ENCODE measurements around the gene RMND1.

The RMND1 gene

GRCh38 chr6:151379933-151380847 is 71.7 kb downstream of the RMND1 start:
- peak overlapping the region in 1 of 2 donors; percentile 46 for H3K4me3 ChIP-seq (ENCODE audit: low read length in 2 of 2)
- H3K36me3 ChIP-seq (ENCODE audit: control insufficient read depth in 2 of 2, insufficient read depth in 2 of 2, low read length in 2 of 2), result no peaks in the 10 kb centered on the region
- peak overlapping the region in 1 of 2 donors; percentile 10 for H3K9ac ChIP-seq (ENCODE audit: low read depth in 1 of 2, low read length in 2 of 2)
- H3K4me1 ChIP-seq (ENCODE audit: control insufficient read depth in 2 of 2, insufficient read depth in 2 of 2, low read length in 2 of 2), result peaks cover 0 to 3% of the 10 kb centered on the region in 2 donors
- peak overlapping the region; percentile 38 to 64 for H3K27ac ChIP-seq (ENCODE audit: low read depth in 2 of 2, low read length in 2 of 2)
- no peaks in the 10 kb centered on the region for H3K27me3 ChIP-seq (ENCODE audit: control insufficient read depth in 2 of 2, insufficient read depth in 2 of 2, low read length in 2 of 2)
- no peaks in the 10 kb centered on the region for H3K9me3 ChIP-seq (ENCODE audit: control insufficient read depth in 2 of 2, low read length in 2 of 2)

GRCh38 chr6:151377095-151377494 is 74.8 kb downstream of the RMND1 start:
- peaks cover 0 to 3% of the 10 kb centered on the region in 2 donors for H3K4me1 ChIP-seq (ENCODE audit: control insufficient read depth in 2 of 2, insufficient read depth in 2 of 2, low read length in 2 of 2)
- no peaks in the 10 kb centered on the region for H3K9me3 ChIP-seq (ENCODE audit: control insufficient read depth in 2 of 2, low read length in 2 of 2)
- H3K36me3 ChIP-seq (ENCODE audit: control insufficient read depth in 2 of 2, insufficient read depth in 2 of 2, low read length in 2 of 2), result peaks cover 0 to 4% of the 10 kb centered on the region in 2 donors
- H3K27ac ChIP-seq (ENCODE audit: low read depth in 2 of 2, low read length in 2 of 2), result no peak overlapping the region
- no peak overlapping the region for H3K4me3 ChIP-seq (ENCODE audit: low read length in 2 of 2)
- H3K9ac ChIP-seq (ENCODE audit: low read depth in 1 of 2, low read length in 2 of 2), result no peak overlapping the region
- H3K27me3 ChIP-seq (ENCODE audit: control insufficient read depth in 2 of 2, insufficient read depth in 2 of 2, low read length in 2 of 2), result no peaks in the 10 kb centered on the region

DNA sequence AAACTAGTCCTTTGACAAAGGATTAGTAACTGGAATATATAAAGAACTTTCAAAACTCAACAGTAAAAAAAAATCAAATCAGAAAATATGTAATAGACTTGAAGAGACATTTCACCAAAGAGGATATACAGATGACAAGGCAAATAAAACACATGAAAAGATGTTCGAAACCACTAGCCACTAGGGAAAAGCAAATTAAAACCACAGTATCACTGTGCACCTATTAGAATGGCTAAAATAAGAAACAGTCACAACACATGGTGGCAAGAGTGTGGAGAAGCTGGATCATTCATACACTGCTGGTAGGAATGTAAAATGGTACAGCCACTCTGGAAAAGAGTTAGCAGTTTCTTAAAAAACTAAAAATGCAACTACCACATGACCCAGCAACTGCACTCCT is 75.5 kb downstream of the RMND1 start:
- peaks cover 0 to 3% of the 10 kb centered on the region in 2 donors for H3K4me1 ChIP-seq (ENCODE audit: control insufficient read depth in 2 of 2, insufficient read depth in 2 of 2, low read length in 2 of 2)
- no peak overlapping the region for H3K27ac ChIP-seq (ENCODE audit: low read depth in 2 of 2, low read length in 2 of 2)
- H3K27me3 ChIP-seq (ENCODE audit: control insufficient read depth in 2 of 2, insufficient read depth in 2 of 2, low read length in 2 of 2), result no peaks in the 10 kb centered on the region
- no peak overlapping the region for H3K4me3 ChIP-seq (ENCODE audit: low read length in 2 of 2)
- peaks cover 1 to 11% of the 10 kb centered on the region in 2 donors for H3K36me3 ChIP-seq (ENCODE audit: control insufficient read depth in 2 of 2, insufficient read depth in 2 of 2, low read length in 2 of 2)
- no peaks in the 10 kb centered on the region for H3K9me3 ChIP-seq (ENCODE audit: control insufficient read depth in 2 of 2, low read length in 2 of 2)
- H3K9ac ChIP-seq (ENCODE audit: low read depth in 1 of 2, low read length in 2 of 2), result no peak overlapping the region

GRCh38 chr6:151375833-151376232 is 76.1 kb downstream of the RMND1 start:
- Histone ChIP-seq H3K9ac (ENCODE audit: low read depth in 1 of 2, low read length in 2 of 2) (no peak overlapping the region), H3K4me3 (ENCODE audit: low read length in 2 of 2) (no peak overlapping the region), H3K9me3 (ENCODE audit: control insufficient read depth in 2 of 2, low read length in 2 of 2) (no peaks in the 10 kb centered on the region), H3K27ac (ENCODE audit: low read depth in 2 of 2, low read length in 2 of 2) (no peak overlapping the region), H3K4me1 (ENCODE audit: control insufficient read depth in 2 of 2, insufficient read depth in 2 of 2, low read length in 2 of 2) (no peaks in the 10 kb centered on the region), H3K27me3 (ENCODE audit: control insufficient read depth in 2 of 2, insufficient read depth in 2 of 2, low read length in 2 of 2) (no peaks in the 10 kb centered on the region), H3K36me3 (ENCODE audit: control insufficient read depth in 2 of 2, insufficient read depth in 2 of 2, low read length in 2 of 2) (peaks cover 7 to 16% of the 10 kb centered on the region in 2 donors)

DNA sequence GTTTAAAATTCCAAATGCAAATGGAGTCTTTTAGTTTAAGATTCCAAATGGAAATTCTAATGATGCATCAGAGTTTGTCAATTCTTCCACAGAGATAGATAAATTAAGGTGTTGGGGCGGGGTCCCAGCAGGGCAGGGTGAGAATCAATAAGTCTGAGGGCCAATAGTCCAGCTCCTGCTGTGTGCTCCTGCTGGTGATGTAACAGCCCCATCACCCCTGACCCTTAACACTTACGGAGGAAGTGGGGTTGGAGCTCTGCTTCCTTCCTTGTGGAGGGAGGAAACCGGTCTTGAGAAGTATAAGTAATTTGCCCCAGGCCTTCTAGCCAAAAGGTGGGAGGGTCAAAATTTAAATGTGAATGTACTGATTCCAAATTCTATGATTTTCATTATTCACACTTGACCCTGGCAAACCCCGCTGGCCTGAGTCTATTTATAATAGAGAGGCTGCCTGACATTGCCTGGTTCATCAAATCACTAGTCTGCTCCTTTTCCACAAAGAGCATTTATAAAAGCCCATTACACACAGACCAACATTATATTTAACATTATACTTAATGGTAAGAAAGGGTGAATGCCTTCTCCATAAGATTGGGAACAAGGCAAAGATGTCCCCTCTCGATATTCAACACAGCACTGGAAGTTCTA is 77.8 kb downstream of the RMND1 start:
- no peak overlapping the region for H3K4me3 ChIP-seq (ENCODE audit: low read length in 2 of 2)

DNA sequence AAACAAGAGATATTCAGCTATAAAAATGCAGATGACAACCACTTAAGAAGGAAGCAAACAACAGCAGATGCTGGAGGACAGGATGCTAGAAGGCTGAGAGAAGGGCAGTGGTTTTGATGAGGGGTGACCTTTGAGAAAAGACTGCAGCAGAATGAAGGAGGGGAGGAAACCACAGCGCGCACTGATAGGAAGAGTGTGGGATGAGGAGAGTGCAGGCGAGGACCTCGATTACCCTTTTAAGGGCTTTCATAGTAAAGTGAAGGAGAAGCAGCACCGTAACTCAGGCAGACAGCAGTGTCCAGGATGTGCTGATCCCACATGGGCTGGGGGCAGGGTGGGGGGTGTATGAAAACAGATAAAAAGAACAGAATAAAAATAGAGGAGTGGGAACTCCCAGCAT is 79.8 kb downstream of the RMND1 start:
- Histone ChIP-seq H3K4me3 (ENCODE audit: low read length in 2 of 2) (no peak overlapping the region), H3K9me3 (ENCODE audit: control insufficient read depth in 2 of 2, low read length in 2 of 2) (no peaks in the 10 kb centered on the region), H3K27ac (ENCODE audit: low read depth in 2 of 2, low read length in 2 of 2) (no peak overlapping the region), H3K36me3 (ENCODE audit: control insufficient read depth in 2 of 2, insufficient read depth in 2 of 2, low read length in 2 of 2) (peaks cover 10 to 20% of the 10 kb centered on the region in 2 donors), H3K9ac (ENCODE audit: low read depth in 1 of 2, low read length in 2 of 2) (no peak overlapping the region), H3K27me3 (ENCODE audit: control insufficient read depth in 2 of 2, insufficient read depth in 2 of 2, low read length in 2 of 2) (no peaks in the 10 kb centered on the region), H3K4me1 (ENCODE audit: control insufficient read depth in 2 of 2, insufficient read depth in 2 of 2, low read length in 2 of 2) (no peaks in the 10 kb centered on the region)

More for the DNA sequence above, 77.8 kb downstream of the RMND1 start:
- H3K9ac ChIP-seq (ENCODE audit: low read depth in 1 of 2, low read length in 2 of 2), result no peak overlapping the region
- no peaks in the 10 kb centered on the region for H3K4me1 ChIP-seq (ENCODE audit: control insufficient read depth in 2 of 2, insufficient read depth in 2 of 2, low read length in 2 of 2)
- no peaks in the 10 kb centered on the region for H3K9me3 ChIP-seq (ENCODE audit: control insufficient read depth in 2 of 2, low read length in 2 of 2)
- H3K27ac ChIP-seq (ENCODE audit: low read depth in 2 of 2, low read length in 2 of 2), result no peak overlapping the region
- no peaks in the 10 kb centered on the region for H3K27me3 ChIP-seq (ENCODE audit: control insufficient read depth in 2 of 2, insufficient read depth in 2 of 2, low read length in 2 of 2)
- peaks cover 10 to 20% of the 10 kb centered on the region in 2 donors for H3K36me3 ChIP-seq (ENCODE audit: control insufficient read depth in 2 of 2, insufficient read depth in 2 of 2, low read length in 2 of 2)

GRCh38 chr6:151370509-151371078 is 81.3 kb downstream of the RMND1 start:
- Histone ChIP-seq H3K27ac (ENCODE audit: low read depth in 2 of 2, low read length in 2 of 2) (no peak overlapping the region), H3K27me3 (ENCODE audit: control insufficient read depth in 2 of 2, insufficient read depth in 2 of 2, low read length in 2 of 2) (no peaks in the 10 kb centered on the region), H3K36me3 (ENCODE audit: control insufficient read depth in 2 of 2, insufficient read depth in 2 of 2, low read length in 2 of 2) (peaks cover 22 to 32% of the 10 kb centered on the region in 2 donors), H3K9ac (ENCODE audit: low read depth in 1 of 2, low read length in 2 of 2) (no peak overlapping the region), H3K4me1 (ENCODE audit: control insufficient read depth in 2 of 2, insufficient read depth in 2 of 2, low read length in 2 of 2) (no peaks in the 10 kb centered on the region), H3K9me3 (ENCODE audit: control insufficient read depth in 2 of 2, low read length in 2 of 2) (no peaks in the 10 kb centered on the region), H3K4me3 (ENCODE audit: low read length in 2 of 2) (no peak overlapping the region)

GRCh38 chr6:151365233-151365632 is 86.7 kb downstream of the RMND1 start:
- Histone ChIP-seq H3K27me3 (ENCODE audit: control insufficient read depth in 2 of 2, insufficient read depth in 2 of 2, low read length in 2 of 2) (no peaks in the 10 kb centered on the region), H3K36me3 (ENCODE audit: control insufficient read depth in 2 of 2, insufficient read depth in 2 of 2, low read length in 2 of 2) (peaks cover 26 to 30% of the 10 kb centered on the region in 2 donors), H3K4me1 (ENCODE audit: control insufficient read depth in 2 of 2, insufficient read depth in 2 of 2, low read length in 2 of 2) (no peaks in the 10 kb centered on the region), H3K4me3 (ENCODE audit: low read length in 2 of 2) (no peak overlapping the region), H3K9ac (ENCODE audit: low read depth in 1 of 2, low read length in 2 of 2) (no peak overlapping the region), H3K27ac (ENCODE audit: low read depth in 2 of 2, low read length in 2 of 2) (no peak overlapping the region), H3K9me3 (ENCODE audit: control insufficient read depth in 2 of 2, low read length in 2 of 2) (no peaks in the 10 kb centered on the region)

DNA sequence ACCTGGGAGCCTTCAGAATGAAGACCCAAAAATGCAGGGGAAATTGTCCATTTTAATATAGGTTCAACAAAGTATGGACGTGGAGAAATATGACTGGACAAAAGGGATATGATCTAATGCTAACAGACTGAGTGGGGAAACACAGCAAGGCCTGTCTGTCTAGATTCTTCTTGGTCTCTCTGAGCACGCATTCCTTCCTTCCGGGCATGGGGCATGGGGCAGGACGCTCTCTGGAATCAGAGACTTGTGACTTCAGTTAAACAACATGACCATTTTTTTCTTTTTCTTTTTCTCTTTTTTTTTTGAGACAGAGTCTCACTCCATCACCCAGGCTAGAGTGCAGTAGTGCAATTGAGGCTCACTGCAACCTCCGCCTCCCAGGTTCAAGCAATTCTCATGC is 92.4 kb downstream of the RMND1 start:
- Histone ChIP-seq H3K9me3 (ENCODE audit: control insufficient read depth in 2 of 2, low read length in 2 of 2) (no peaks in the 10 kb centered on the region), H3K27ac (ENCODE audit: low read depth in 2 of 2, low read length in 2 of 2) (no peak overlapping the region), H3K27me3 (ENCODE audit: control insufficient read depth in 2 of 2, insufficient read depth in 2 of 2, low read length in 2 of 2) (no peaks in the 10 kb centered on the region), H3K36me3 (ENCODE audit: control insufficient read depth in 2 of 2, insufficient read depth in 2 of 2, low read length in 2 of 2) (peaks cover 9 to 10% of the 10 kb centered on the region in 2 donors), H3K9ac (ENCODE audit: low read depth in 1 of 2, low read length in 2 of 2) (no peak overlapping the region), H3K4me3 (ENCODE audit: low read length in 2 of 2) (no peak overlapping the region), H3K4me1 (ENCODE audit: control insufficient read depth in 2 of 2, insufficient read depth in 2 of 2, low read length in 2 of 2) (no peaks in the 10 kb centered on the region)

DNA sequence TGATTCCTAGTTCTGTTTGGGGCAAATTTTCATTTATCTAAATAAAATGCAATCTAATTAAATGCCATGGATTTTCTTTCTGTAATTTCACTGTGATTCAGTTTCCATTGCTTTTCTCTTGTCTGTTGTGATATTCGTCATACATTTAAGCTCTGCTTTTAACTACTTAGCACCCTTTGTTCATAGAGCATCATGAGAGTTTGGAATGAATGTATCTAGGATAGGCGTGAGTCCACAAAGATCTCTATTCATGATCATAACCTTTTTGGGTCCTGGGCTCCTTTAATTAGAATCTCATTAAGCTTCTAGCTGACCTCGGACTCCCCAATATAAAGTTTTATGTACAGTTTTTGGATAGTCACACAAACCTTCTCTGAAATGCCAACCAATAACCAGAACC is 93.5 kb downstream of the RMND1 start:
- H3K9ac ChIP-seq (ENCODE audit: low read depth in 1 of 2, low read length in 2 of 2), result no peak overlapping the region
- H3K27me3 ChIP-seq (ENCODE audit: control insufficient read depth in 2 of 2, insufficient read depth in 2 of 2, low read length in 2 of 2), result no peaks in the 10 kb centered on the region
- H3K4me3 ChIP-seq (ENCODE audit: low read length in 2 of 2), result no peak overlapping the region
- no peak overlapping the region for H3K27ac ChIP-seq (ENCODE audit: low read depth in 2 of 2, low read length in 2 of 2)
- H3K4me1 ChIP-seq (ENCODE audit: control insufficient read depth in 2 of 2, insufficient read depth in 2 of 2, low read length in 2 of 2), result no peaks in the 10 kb centered on the region
- peaks cover 9 to 10% of the 10 kb centered on the region in 2 donors for H3K36me3 ChIP-seq (ENCODE audit: control insufficient read depth in 2 of 2, insufficient read depth in 2 of 2, low read length in 2 of 2)
- H3K9me3 ChIP-seq (ENCODE audit: control insufficient read depth in 2 of 2, low read length in 2 of 2), result no peaks in the 10 kb centered on the region

Measured in mucosa of rectum (tissue), 2 donors.